GM19043 (cell line): ENCODE measurements around the gene SCAMP2.
"Not testable (repeated sequence)": the region's sequence is repeated elsewhere in the genome, so short reads cannot be mapped to it uniquely, and the experiment has no call there.

Experiments used
- ATAC-seq: cut with Tn5 transposase; IDR thresholded peaks from one replicate; pipeline ENCODE4 v1.9.1; 2021; ENCODE audit warnings: low read depth; ENCODE audit not compliant: unreplicated experiment

SCAMP2 gene, protein sequence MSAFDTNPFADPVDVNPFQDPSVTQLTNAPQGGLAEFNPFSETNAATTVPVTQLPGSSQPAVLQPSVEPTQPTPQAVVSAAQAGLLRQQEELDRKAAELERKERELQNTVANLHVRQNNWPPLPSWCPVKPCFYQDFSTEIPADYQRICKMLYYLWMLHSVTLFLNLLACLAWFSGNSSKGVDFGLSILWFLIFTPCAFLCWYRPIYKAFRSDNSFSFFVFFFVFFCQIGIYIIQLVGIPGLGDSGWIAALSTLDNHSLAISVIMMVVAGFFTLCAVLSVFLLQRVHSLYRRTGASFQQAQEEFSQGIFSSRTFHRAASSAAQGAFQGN

DNA sequence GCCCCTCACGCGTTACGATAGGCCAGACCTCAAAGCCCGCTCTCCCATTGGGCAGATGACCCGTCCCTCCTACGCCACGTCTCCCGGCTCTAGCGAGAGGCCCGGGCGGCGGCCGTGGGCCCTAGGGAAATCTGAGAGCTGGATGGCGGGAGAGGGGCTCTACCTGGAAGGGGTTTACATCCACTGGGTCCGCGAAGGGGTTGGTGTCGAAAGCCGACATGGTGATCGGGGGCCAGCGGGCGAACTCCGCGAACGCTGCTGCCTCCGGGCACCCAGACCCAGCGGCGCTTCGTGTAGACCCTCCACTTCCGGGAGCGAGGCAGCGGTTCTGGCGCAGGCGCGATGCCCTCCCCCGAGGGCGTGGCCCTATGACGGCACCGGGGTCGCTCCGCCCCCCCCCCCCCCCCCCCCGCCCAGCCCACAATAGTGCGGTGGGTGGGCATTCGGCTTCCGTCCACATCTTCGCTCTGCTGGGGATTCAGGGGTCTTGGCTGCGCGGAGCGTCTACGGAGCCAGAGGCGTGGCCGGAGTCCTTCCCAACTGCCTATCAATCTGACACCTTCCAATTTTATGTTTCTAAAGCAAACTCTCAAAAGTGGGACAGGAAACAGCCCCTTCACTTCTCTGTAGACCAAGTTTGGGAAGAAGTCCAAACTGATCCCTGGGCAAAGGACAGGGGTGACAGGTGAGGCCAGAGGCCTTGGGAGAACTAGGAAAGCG, at the start of gene SCAMP2:
Gene SCAMP2, minus strand, starts transcription at position 330 of the 720 bp plus-strand sequence. Its CDS starts 110 bp downstream, at position 220.
- ATAC-seq, result peak; percentile 68

DNA sequence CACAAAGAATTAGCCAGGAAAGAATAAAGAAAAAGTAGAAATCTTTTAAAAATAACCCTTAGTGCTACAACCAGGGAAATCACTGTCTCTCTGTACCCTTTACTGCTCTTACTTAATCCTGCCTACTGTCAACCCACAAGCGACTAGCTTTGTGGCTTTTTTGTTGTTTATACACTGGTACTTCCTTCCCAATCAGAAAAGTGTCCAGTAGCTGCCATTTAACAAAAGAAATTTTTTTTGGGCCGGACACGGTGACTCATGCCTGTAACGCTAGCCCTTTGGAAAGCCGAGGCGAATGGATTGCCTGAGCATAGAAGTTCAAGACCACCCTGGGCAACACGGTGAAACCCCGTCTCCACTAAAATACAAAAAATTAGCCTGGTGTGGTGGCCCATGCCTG, 47.3 kb upstream of the SCAMP2 start:
- ATAC-seq, result no peak

DNA sequence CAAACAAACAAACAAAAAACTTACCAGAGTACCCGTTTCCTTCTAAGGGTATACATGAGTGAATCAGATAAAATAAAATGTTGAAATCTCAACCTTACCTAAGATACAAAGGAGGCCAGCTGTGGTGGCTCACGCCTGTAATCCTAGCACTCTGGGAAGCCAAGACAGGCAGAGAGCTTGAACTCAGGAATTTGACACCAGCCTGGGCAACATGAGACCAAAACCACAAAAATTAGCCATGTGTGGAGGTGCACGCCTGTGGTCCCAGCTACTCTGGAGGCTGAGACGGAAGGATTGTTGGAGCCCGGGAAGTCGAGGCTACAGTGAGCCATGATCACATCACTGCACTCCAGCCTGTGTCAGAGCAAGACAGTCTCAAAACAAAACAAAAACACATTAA, 44.5 kb upstream of the SCAMP2 start:
- no peak for ATAC-seq

DNA sequence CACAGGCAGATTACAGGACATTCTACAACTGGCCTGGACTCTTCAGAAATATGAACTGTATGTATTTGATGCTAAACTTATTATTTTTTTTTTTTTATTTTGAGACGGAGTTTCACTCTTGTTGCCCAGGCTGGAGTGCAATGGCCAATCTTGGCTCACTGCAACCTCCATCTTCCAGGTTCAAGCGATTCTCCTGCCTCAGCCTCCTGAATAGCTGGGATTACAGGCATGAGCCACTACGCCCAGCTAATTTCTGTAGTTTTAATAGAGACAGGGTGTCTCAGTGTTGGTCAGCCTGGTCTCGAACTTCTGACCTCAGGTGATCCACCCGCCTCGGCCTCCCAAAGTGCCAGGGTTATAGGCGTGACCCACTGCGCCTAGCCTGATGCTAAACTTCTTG, 40.6 kb upstream of the SCAMP2 start:
- ATAC-seq, result not testable (repeated sequence)

DNA sequence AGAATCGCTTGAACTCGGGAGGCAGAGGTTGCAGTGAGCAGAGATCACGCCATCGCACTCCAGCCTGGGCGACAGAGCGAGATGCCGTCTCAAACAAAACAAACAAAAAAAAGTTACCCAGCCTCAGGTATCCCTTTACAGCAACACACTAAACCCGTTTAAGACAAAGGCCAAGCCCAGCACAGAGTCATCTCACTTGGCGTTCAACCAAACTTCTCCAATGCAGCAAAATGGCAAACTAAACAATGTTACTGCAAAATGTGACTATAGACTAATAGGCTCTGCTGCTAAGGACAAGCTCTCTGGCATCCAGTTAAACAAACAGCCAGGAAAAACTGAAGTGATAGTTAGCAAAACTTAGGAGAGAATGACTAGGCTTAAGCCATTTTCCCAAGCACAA, 39.9 kb upstream of the SCAMP2 start:
- no peak for ATAC-seq

DNA sequence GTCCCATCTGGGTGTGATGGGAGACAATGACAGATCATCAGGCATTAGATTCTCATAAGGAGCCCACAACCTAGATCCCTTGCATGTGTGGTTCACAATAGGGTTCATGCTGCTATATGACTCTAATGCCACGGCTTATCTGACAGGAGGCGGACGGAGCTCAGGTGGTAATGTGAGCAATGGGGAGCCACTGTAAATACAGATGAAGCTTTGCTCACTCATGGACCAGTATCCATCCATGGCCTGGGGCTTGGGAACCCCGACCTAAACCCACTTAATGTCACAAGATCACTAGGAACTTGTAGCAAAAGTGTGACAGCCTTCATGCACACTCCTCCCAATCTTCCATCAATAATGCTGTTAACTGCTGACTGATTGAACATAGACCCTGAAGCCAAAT, 35.5 kb upstream of the SCAMP2 start:
- ATAC-seq, result no peak

DNA sequence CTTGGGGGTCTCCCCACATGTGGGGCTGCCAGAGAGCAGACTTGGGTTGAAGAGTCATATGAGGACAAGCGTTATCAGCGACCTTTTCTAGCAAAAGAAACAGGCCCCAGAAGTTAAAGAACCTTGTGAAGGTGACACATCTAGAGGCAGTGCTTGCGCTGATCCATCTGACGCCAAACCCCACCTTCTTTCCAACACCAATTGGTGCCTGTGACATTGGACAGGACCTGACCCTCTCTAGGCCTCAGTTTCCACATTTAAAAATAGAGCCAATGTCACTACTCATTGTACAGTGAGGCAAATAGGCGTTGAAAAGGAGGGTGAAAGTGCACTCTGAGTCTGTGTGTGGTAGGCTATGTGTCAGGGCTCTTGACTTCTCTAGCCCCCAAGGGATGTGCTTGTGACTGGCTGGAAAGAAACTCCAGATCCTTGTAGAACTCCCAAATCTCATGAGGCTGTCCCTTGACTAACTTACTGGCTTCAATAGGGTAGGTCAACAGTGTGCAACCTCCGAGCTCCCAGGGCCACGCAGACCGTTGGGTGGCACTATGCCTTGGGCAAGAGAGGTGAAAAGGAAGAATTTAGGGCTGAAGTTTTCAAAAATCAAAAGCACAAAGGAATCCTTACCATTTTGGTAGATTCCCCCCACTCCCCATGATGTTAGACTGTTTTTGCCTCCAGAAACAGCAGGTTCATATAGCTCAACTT, 34.2 kb upstream of the SCAMP2 start:
- no peak for ATAC-seq

DNA sequence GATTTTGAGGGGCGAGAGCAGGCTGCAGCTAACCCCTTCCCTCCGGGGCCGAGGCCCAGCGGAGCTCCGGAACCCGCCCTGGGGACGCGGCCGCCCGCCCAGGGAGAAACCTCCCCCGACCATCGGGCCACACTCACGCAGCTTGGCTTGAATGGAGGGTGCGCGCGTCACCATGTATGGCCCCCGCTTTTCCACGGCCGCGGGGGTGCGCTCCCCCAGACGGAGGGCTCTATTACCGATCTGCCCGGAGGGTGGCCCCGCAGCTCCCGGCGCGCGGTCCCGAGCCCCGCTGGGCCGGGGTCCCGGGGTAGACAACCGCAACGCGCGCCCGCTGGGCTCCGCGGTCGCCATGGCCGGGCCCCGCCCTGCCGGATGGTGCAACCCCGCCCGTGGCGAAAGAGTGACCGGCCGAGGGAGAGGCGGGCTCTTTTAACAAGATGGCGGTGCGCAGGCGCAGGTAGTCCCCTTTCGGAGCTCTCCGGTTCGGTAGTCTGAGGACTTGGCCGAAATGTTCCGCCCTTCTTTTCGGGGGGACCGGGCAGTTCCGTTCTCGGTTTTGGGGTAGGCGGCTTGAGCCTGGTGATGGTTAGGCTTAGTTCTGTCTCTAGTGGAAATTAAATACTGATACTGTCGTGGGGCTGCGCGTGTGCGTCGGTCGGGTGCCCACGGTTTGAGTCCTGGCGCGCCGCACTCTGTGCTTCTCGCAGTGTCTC, 33.4 kb upstream of the SCAMP2 start, which contains the start of gene FAM219B:
Gene FAM219B, minus strand, starts transcription at position 402 of the 713 bp plus-strand sequence. Its CDS starts 51 bp downstream, at position 351.
- peak; percentile 74 for ATAC-seq

DNA sequence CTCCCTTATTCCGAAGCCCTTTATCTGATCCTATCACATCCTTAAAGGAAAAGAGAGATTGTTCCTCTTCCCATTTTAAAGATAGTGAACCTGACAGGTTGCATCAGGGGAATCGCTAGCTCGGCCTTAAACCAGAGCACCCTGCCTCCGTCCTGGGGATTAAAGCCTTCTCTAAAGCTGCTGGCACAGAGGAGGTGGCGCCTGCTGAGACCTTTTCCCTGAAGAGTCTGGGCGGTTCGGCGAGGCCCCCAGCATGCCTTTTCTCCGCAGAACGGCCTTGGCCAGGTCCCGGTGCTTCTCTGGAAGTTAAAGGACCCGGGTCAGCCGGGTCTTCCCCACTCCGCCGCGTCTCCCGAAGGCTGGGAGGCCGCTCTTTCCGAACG, 32.9 kb upstream of the SCAMP2 start:
- ATAC-seq, result peak; percentile 27

DNA sequence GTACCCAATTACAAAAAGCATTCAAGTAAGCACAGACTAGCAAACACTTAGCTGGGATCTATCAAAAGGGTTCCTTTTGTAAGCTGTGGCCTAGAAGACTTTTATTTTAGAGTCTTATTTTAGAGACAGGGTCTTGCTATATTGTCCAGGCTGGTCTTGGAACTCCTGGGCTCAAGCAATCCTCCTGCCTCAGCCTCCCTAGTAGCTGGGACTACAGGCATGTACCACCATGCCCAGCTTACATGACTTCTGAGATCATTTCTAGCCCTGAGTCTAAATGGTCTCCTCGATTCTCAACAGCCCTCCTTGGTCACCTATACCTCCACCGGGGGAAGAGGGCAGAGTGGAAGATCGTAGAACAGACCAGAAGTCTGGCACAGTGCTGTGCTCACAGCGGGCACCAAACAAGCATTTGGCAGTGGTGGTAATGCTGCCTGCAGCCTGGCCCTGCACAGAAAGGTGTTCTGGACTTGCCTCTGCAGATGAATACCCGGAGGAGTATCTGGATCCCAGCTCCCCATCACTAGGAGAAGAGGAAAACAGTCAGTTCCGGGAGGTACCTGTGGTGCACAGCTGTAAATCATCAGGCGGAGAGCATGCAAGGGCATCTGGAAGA, 31.1 kb upstream of the SCAMP2 start:
- no peak for ATAC-seq

DNA sequence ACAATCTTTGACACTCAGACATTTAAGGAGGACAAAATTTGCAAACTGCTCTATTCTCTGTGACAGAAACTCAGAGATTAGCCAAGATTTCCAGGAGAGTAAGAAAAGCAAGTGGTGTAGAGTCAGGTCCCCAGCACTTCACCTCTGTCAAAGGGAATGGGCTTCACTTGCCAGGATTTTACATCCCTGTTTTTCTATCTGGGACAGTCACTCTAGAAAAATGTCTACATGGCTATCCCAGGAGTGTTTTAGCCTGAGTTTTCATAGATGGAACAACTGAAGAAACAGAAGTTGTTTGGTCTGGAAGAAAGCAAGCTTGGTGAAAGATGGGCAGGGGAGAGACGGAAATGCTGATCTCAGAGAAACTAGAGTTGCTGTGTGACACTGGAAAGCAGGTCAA, 30.5 kb upstream of the SCAMP2 start:
- no peak for ATAC-seq

DNA sequence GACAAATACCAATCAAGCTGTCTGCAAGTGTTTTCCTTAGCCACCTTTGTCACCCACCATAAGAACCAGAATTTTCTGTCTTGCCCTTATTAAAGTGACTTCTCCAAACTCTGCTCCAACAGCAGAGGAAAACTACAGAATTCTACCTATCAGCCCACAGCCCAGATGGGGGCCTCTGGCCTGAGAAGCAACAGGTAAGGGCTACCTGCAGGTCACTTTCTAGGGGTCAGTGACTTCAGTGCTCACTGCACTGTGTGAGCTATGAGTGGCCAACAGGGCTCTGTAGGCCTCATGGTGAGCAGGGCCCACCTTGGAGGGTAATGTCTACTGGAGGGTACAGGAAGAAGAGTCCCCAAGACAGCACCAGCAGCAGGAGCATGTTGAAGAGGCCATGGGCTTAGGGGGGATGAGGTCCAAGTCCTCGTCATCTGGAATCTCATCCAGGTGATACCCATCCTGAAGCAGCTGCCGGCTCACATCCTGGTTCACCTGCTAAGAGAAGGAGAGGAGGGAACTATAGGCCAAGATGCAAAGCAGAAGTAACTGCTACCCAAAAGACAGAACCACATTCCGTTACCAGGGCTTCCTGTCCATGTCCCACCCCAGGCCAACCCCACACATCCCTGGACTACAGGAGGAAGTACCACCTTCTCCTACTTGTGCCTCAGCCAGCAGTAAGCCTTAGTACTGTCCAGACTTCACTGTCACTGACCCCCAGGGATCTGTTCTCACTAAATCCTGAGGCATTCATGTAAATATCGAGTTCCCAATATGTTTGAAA, 29.3 kb upstream of the SCAMP2 start:
- ATAC-seq, result no peak

DNA sequence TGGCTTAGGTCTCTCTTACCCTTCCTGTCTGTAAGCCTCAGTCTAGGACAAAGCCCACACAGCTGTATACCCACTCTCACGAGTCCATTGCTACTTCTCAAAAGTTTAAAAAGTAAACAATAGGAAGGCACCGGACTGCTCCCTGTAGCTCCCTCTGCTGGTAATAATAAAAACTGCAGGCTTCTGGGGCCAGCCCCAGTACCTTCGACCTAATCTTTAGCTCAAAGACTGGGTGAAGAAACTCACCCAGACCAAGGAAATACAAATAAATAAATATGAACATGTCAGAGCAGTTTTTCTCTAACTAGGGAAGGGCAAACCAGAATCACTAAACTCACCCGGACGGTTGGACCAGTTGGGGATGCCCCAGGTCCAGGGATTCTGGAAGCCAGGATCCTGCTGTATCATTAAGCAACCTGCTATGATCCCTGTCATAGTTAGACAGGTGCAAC, 28.5 kb upstream of the SCAMP2 start:
- no peak for ATAC-seq

DNA sequence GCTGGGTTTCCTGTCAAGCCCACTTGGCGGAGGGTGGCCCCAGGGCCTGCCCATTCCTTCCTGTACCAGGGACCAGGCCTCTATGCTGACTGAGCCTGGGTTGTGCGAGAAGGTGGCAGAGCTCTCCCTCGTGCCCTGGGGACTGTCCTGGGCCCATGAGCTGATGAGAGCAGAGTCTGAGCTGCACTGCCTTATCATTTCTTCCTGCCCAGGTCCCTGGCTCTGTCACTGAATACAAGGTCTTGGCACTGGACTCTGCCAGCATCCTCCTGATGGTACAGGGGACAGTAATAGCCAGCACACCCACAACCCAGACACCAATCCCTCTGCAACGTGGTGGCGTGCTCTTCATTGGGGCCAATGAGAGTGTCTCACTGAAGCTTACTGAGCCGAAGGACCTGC, 24.1 kb upstream of the SCAMP2 start:
- no peak for ATAC-seq

DNA sequence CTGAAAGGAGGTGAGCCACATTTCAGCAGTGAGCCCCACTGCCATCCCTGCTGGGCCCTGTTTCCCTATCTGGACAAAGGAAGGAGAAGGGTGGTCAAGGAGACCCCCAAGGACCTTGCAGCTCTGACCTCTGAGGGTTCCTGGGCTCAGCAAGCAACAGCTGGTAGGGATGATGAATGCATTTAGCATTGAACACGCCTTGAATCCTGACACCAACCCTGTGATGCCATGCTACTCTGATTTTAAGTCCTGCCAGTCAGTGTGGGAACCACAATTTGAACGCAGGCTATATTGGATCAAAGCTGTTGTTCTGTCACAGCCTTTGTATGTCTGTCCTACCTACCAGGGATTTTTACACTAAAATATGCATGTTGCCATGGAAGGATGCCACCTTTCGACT, 23.2 kb upstream of the SCAMP2 start:
- no peak for ATAC-seq

DNA sequence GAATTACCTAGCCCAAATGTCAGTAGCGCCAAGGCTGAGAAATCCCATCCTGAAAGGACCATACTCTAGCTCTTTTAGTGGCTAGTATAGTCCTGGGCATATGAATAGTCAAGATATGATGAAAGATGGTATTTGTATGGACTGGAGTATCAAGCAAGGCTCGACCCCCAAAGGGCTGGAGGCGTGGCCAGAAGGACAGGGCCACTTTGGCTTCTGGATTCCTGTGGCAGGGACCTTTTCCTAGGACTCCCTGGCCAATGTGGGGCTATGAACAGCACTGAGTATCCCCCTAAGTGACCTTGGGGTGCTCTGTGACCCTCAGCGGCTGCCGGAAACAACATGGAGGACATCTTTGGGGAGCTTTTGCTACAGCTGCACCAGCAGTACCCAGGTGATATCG, 22.7 kb upstream of the SCAMP2 start:
- no peak for ATAC-seq

DNA sequence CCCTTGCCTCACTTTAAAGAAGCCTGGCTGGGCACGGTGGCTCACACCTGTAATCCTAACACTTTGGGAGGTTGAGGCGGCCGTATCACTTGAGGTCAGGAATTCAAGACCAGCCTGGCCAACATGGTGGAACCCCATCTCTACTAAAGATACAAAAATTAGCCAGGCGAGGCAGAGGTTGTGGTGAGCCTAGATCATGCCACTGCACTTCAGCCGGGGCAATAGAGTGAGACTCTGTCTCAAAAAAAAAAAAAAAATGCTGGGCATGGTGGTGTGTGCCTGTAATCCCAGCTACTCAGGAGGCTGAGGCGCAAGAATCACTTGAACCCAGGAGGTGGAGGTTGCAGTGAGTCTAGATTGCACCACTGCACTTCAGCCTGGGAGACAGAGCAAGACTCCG, 21.2 kb upstream of the SCAMP2 start:
- ATAC-seq, result not testable (repeated sequence)

DNA sequence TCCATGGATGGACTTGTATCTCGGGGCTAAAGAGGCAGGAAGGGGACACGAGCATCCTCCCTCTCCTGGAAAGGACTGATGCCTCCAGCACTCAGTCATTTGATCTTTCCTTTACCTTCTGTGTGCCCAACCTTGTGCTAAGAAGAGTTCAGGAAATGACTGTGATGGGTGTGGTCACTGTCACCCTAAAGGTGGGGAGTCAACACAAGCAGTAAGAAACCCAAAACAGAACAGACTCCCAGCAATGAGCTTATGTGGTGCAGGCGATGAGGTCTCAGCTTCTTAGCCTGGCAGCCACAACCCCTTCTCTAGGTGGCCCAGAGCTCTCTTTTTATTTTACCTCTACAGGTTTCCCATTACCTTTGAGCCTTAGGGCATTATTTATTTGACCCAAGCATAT, 20.5 kb upstream of the SCAMP2 start:
- ATAC-seq, result no peak

DNA sequence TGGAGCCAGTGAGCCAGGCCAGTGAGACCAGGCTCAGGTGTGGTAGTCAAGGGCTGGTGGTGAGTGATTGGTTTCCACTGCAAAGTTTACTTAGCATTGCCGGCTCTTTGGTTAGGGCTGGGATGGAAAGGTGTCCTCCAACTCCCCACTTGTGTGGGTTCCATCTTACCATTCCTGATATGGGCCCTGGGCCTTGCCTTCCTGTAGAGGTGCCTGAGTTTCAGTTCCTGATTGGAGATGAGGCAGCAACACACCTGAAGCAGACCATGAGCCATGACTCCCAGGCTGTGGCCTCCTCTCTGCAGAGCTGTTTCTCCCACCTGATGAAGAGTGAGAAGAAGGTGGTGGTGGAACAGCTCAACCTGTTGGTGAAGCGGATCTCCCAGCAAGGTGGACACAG, 19.8 kb upstream of the SCAMP2 start:
- no peak for ATAC-seq

DNA sequence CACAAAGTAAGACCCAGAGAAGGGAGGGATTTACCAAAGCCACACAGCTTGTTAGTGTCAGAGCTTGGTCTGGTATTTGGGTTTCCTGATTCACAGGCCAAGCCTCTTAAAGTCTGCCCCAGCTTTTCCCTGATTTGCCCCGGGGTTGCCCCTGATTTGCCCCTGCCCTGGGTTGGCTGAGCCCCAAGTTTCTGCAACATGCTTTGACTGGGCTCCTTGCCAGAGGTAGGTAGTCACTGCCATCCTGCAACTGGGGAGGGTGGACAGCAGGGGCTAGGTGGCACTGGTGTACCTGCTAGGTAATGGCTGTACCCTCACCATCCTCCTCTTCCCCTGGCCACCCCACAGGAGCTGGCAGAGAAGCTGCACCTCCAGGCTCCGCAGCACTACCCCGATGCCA, 19.1 kb upstream of the SCAMP2 start:
- no peak for ATAC-seq
